GM12891 (cell line): ENCODE data around the gene PARD3.

Experiments used
- DNase-seq: peaks from one replicate; pipeline ENCODE4 v3.0.0; 2011; ENCODE audit warnings: low spot score; ENCODE audit not compliant: insufficient read length
- FAIRE-seq: peaks from 2 replicates; lab custom pipeline; 2011; peaks lifted over from hg19 to GRCh38; lab: Jason Lieb, UNC
- PAX5 ChIP-seq: IDR thresholded peaks from 2 replicates; pipeline ENCODE4 v1.6.1; 2011; ENCODE audit warnings: low read length, moderate library complexity, mild to moderate bottlenecking; ENCODE audit not compliant: insufficient read depth, severe bottlenecking
- POLR2A ChIP-seq: IDR thresholded peaks from 2 replicates; pipeline ENCODE4 v1.6.1; 2011; ENCODE audit warnings: low read depth, low read length, control low read depth
- POLR2AphosphoS5 ChIP-seq: IDR thresholded peaks from 2 replicates; pipeline ENCODE4 v1.6.1; 2011; ENCODE audit warnings: low read depth, low read length, control low read depth
- POU2F2 ChIP-seq: IDR thresholded peaks from 2 replicates; pipeline ENCODE4 v1.6.1; 2011; ENCODE audit warnings: low read depth, mild to moderate bottlenecking, control low read depth, low read length, moderate library complexity
- SPI1 ChIP-seq: IDR thresholded peaks from 2 replicates; pipeline ENCODE4 v1.6.1; 2011; ENCODE audit warnings: low read depth, low read length, control low read depth
- TAF1 ChIP-seq: IDR thresholded peaks from 2 replicates; pipeline ENCODE4 v1.6.1; 2011; ENCODE audit warnings: low read depth, low read length, control low read depth

The PARD3 gene

DNA sequence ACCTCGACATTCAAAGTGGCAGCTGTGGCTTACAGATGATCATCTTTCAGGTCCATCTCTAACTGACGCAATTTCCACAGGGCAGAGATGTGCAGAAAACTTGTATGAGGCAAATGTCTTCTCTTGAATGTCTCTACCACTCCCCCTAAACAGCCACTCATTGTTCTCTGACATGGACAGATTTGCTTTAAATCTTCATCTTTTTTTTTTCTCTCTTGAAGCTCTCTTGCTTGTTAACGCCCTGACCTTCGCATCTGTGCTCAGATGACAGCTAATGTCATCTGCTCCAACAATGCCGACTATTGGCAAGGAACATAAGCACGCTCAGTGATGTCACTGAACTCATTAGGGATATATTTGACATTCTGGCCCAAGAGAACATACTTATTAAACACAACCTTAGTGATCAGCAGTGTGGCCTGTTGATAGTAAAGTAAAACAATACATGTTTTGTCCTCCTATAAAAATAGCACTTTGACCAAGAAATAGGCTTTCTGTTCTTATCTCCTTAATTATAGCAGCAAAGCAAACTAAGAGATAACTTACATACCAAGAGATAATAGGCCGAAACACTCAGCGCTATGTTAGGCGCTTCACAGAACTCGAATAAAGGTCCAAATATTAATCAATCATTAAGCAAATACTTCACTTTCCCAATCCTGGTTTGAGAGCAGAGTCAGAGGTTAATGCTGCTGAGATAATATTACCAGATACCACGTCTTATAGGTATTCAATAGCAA lies 583.5 kb downstream of the PARD3 start:
- TF ChIP-seq POLR2A (no peak), POLR2AphosphoS5 (no peak), PAX5 (no peak), SPI1 (no peak), TAF1 (no peak), POU2F2 (no peak)
- FAIRE-seq (no peak), DNase-seq (no peak)

DNA sequence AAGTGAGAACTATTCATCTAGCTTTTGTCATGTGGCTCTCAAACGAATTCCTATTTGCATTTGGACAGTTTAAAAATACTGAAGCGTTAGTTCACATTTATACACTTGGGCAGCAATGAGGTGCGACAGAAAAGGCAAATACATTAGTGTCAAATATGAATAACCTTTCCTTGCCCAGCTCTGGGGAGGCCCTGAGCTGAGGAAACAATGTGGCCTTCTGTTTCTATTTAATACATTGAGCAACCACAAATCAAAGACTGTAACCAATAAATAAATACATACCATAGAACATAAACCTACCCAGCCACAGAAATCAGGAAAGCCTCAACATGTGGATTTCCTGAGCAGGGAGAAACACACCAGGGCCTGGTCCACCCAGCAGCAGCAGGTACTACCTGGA lies 585.2 kb downstream of the PARD3 start:
- DNase-seq (no peak), FAIRE-seq (no peak)
- TF ChIP-seq POLR2A: no peak
- TF ChIP-seq SPI1: no peak
- no peak for TF ChIP-seq POLR2AphosphoS5
- TF ChIP-seq TAF1: no peak
- no peak for TF ChIP-seq POU2F2
- TF ChIP-seq PAX5: no peak

GRCh38 chr10:34228066-34228465 lies 587.0 kb downstream of the PARD3 start:
- TF ChIP-seq POU2F2: no peak
- TF ChIP-seq SPI1: no peak
- TF ChIP-seq TAF1: no peak
- TF ChIP-seq POLR2AphosphoS5: no peak
- TF ChIP-seq POLR2A: no peak
- TF ChIP-seq PAX5: no peak
- DNase-seq: no peak
- no peak for FAIRE-seq

DNA sequence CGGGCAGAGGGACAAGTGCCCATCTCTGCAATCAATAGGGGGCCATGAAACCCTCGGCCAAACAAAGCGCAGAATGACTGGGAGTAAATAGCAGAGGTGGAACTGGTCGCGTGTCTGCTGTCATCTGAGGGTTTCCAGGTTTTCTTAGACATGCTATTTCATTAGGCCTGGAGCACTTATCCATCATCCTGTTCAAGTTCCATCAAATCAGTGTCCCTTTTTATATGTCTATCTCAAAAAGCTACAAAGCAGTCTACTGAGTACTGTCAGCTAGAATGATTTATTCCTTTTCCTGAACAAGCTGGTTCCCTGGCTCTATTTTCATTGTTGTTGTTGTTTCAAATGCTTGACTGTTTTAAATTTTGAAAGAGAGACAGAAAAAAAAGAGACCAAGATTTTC lies 590.5 kb downstream of the PARD3 start:
- DNase-seq (no peak), FAIRE-seq (no peak)
- no peak for TF ChIP-seq TAF1
- no peak for TF ChIP-seq POLR2A
- no peak for TF ChIP-seq POLR2AphosphoS5
- no peak for TF ChIP-seq POU2F2
- no peak for TF ChIP-seq SPI1
- no peak for TF ChIP-seq PAX5

- TF ChIP-seq POU2F2 (no peak), SPI1 (no peak), PAX5 (no peak), POLR2A (no peak), POLR2AphosphoS5 (no peak), TAF1 (no peak)
- no peak for DNase-seq
- no peak for FAIRE-seq
These were observed 591.4 kb downstream of the PARD3 start for GRCh38 chr10:34223658-34224057.

GRCh38 chr10:34222359-34222758 lies 592.7 kb downstream of the PARD3 start:
- no peak for TF ChIP-seq SPI1
- no peak for TF ChIP-seq POLR2A
- TF ChIP-seq PAX5: no peak
- TF ChIP-seq POLR2AphosphoS5: no peak
- no peak for TF ChIP-seq TAF1
- TF ChIP-seq POU2F2: no peak
- no peak for FAIRE-seq
- no peak for DNase-seq

DNA sequence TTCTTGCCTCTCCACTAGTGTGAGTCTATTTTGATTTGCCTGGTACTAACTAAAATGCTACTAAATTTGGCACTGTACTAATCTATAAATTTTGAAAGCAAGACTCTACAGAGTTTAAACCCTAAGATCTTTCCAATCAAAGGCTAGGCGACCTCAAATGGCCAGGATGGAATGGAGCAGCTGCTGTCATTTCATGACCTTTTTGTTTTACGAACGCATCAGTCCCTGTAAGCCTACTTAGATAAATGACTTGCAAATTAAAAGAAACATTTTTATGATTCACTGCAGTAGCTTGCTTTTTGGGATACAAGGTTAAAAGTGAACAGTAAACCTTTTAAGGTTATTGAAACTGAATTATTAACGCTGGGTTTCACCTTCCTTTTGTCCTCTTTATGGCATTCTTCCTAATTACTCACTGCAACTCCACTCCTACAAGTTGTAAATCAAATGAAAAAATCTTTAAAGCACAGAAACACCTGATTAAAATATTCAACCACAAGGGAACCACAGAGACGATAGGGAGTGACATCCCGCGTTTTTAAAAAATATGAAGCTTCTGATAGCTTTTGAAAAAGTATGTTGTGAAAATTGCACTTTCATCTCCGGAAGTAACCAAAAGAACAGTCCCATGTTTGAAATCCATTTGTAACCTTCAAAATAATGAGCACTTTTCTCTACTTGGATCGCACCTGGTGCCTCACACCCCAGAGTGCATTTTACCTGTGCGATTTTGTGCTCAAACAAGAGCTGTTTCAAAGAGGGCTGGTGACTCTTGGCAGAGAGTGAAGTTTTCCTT lies 595.1 kb downstream of the PARD3 start:
- TF ChIP-seq PAX5 (no peak), POU2F2 (no peak), POLR2A (no peak), POLR2AphosphoS5 (no peak), TAF1 (no peak), SPI1 (no peak)
- DNase-seq (no peak), FAIRE-seq (no peak)

DNA sequence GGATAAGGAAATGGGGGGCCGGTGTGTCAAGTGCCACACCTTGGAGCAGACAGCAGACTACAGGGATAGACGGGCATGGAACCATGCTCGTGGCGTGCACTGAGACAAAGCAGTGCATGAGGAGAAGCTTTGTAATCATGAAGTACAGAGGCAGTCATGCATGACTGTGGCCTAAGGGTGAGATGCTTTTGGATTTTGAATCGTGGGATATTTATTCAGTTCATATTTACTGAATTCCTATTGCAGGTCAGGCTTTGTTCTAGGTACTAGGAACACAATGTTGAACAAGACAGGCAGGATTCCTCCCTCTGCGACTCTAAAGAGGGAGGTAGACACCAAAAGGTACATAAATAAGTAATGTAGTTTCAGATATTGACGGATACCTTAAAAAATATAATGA lies 597.6 kb downstream of the PARD3 start:
- TF ChIP-seq POLR2AphosphoS5 (no peak), POU2F2 (no peak), PAX5 (no peak), POLR2A (no peak), SPI1 (no peak), TAF1 (no peak)
- FAIRE-seq (no peak), DNase-seq (no peak)

GRCh38 chr10:34216348-34216945 lies 598.6 kb downstream of the PARD3 start:
- FAIRE-seq: no peak
- no peak for DNase-seq
- TF ChIP-seq TAF1 (no peak), PAX5 (no peak), POLR2A (no peak), POU2F2 (no peak), SPI1 (no peak), POLR2AphosphoS5 (no peak)
